Central memory CD8-positive, alpha-beta T cell (primary cell): Measurements from ENCODE around the gene BICDL2.
A peak's percentile ranks its signal among the peaks of the same experiment; 100 is the strongest.

Experiments
- ATAC-seq: fragments of 150-1000 bp; cut with Tn5 transposase; replicated peaks from 2 replicates; pipeline ENCODE4 v1.10.0; 2022; ENCODE audit warnings: mild to moderate bottlenecking, moderate FRiP score, moderate number of reproducible peaks; ENCODE audit not compliant: poor library complexity, severe bottlenecking; ENCODE audit errors: extremely low read depth
- DNase-seq, 2 donors: peaks; one replicate each; pipeline ENCODE4 v3.0.0; 2021; ENCODE audit warnings: low spot score in 2 of 2
- H3K27ac Mint-ChIP-seq: one replicate; pipeline ENCODE4 v1.8.0; 2022; ENCODE audit warnings: low read depth, mild to moderate bottlenecking, moderate library complexity, mixed read lengths
- H3K27me3 Mint-ChIP-seq: one replicate; pipeline ENCODE4 v1.8.0; 2022; ENCODE audit warnings: mixed read lengths
- H3K36me3 Mint-ChIP-seq: one replicate; pipeline ENCODE4 v1.8.0; 2022; ENCODE audit warnings: mild to moderate bottlenecking, moderate library complexity, mixed read lengths; ENCODE audit not compliant: insufficient read depth
- H3K4me1 Mint-ChIP-seq: one replicate; pipeline ENCODE4 v1.8.0; 2022; ENCODE audit warnings: mixed read lengths
- H3K4me3 Mint-ChIP-seq: one replicate; pipeline ENCODE4 v1.8.0; 2022; ENCODE audit warnings: mild to moderate bottlenecking, moderate library complexity, mixed read lengths
- H3K9me3 Mint-ChIP-seq: one replicate; pipeline ENCODE4 v1.8.0; 2022; ENCODE audit warnings: mixed read lengths

The BICDL2 gene

GRCh38 chr16:2987286-2987685, 49.5 kb downstream of the BICDL2 start:
- ATAC-seq (no peak), DNase-seq (no peak)
- no peaks in the 10 kb centered on the region for H3K9me3 Mint-ChIP-seq
- H3K27me3 Mint-ChIP-seq = no peaks in the 10 kb centered on the region
- no peak overlapping the region for H3K27ac Mint-ChIP-seq
- H3K36me3 Mint-ChIP-seq = peaks cover 2% of the 10 kb centered on the region
- no peak overlapping the region for H3K4me3 Mint-ChIP-seq
- H3K4me1 Mint-ChIP-seq = no peaks in the 10 kb centered on the region

GRCh38 chr16:2986623-2987188, 50.0 kb downstream of the BICDL2 start:
- Mint-ChIP-seq H3K27ac (no peak overlapping the region), H3K36me3 (peaks cover 2% of the 10 kb centered on the region), H3K4me3 (no peak overlapping the region), H3K4me1 (peaks cover 3% of the 10 kb centered on the region), H3K27me3 (no peaks in the 10 kb centered on the region), H3K9me3 (no peaks in the 10 kb centered on the region)
- no peak for ATAC-seq
- no peak for DNase-seq

- no peaks in the 10 kb centered on the region for H3K27me3 Mint-ChIP-seq
- H3K9me3 Mint-ChIP-seq = no peaks in the 10 kb centered on the region
- DNase-seq = no peak
- no peak for ATAC-seq
- H3K36me3 Mint-ChIP-seq = peaks cover 8% of the 10 kb centered on the region
- no peak overlapping the region for H3K27ac Mint-ChIP-seq
- H3K4me1 Mint-ChIP-seq = peaks cover 10% of the 10 kb centered on the region
- H3K4me3 Mint-ChIP-seq = no peak overlapping the region
Measured at GRCh38 chr16:2985893-2986355, 50.8 kb downstream of the BICDL2 start.

- Mint-ChIP-seq H3K36me3 (peaks cover 11% of the 10 kb centered on the region), H3K27me3 (no peaks in the 10 kb centered on the region), H3K4me1 (peaks cover 10% of the 10 kb centered on the region), H3K9me3 (no peaks in the 10 kb centered on the region), H3K27ac (no peak overlapping the region), H3K4me3 (no peak overlapping the region)
- no peak for ATAC-seq
- DNase-seq = no peak
Measured at GRCh38 chr16:2985462-2985861, 51.3 kb downstream of the BICDL2 start.

- Mint-ChIP-seq H3K9me3 (no peaks in the 10 kb centered on the region), H3K4me3 (no peak overlapping the region), H3K36me3 (peaks cover 9% of the 10 kb centered on the region), H3K4me1 (peaks cover 10% of the 10 kb centered on the region), H3K27ac (no peak overlapping the region), H3K27me3 (no peaks in the 10 kb centered on the region)
- no peak for DNase-seq
- peak; percentile 34 for ATAC-seq
Measured at GRCh38 chr16:2983706-2984136, 53.0 kb downstream of the BICDL2 start.

- ATAC-seq (no peak), DNase-seq (no peak)
- no peaks in the 10 kb centered on the region for H3K9me3 Mint-ChIP-seq
- no peaks in the 10 kb centered on the region for H3K27me3 Mint-ChIP-seq
- no peak overlapping the region for H3K27ac Mint-ChIP-seq
- H3K4me3 Mint-ChIP-seq = peak overlapping the region; percentile 71
- peaks cover 10% of the 10 kb centered on the region for H3K4me1 Mint-ChIP-seq
- peaks cover 9% of the 10 kb centered on the region for H3K36me3 Mint-ChIP-seq
Measured at GRCh38 chr16:2982402-2982801, 54.3 kb downstream of the BICDL2 start.

GRCh38 chr16:2981899-2982250, 54.9 kb downstream of the BICDL2 start:
- Mint-ChIP-seq H3K27me3 (no peaks in the 10 kb centered on the region), H3K9me3 (no peaks in the 10 kb centered on the region), H3K4me3 (peak overlapping the region; percentile 71), H3K36me3 (peaks cover 9% of the 10 kb centered on the region), H3K4me1 (peaks cover 10% of the 10 kb centered on the region), H3K27ac (peak overlapping the region; percentile 86)
- DNase-seq = no peak
- no peak for ATAC-seq

- ATAC-seq (no peak), DNase-seq (no peak)
- peaks cover 10% of the 10 kb centered on the region for H3K4me1 Mint-ChIP-seq
- H3K27ac Mint-ChIP-seq = peak overlapping the region; percentile 86
- peak overlapping the region; percentile 71 for H3K4me3 Mint-ChIP-seq
- no peaks in the 10 kb centered on the region for H3K9me3 Mint-ChIP-seq
- H3K36me3 Mint-ChIP-seq = peaks cover 9% of the 10 kb centered on the region
- H3K27me3 Mint-ChIP-seq = no peaks in the 10 kb centered on the region
Measured at GRCh38 chr16:2981177-2981898, 55.4 kb downstream of the BICDL2 start.

GRCh38 chr16:2980227-2981176, 56.2 kb downstream of the BICDL2 start, which contains the start of gene PKMYT1:
PKMYT1 (minus strand) TSS chr16:2980446; CDS start chr16:2979657, 789 bp downstream.
- peaks cover 10% of the 10 kb centered on the region for H3K4me1 Mint-ChIP-seq
- peak within 1 kb of the TSS; percentile 86 for H3K27ac Mint-ChIP-seq
- peaks cover 9% of the 10 kb centered on the region for H3K36me3 Mint-ChIP-seq
- no peaks in the 10 kb centered on the region for H3K9me3 Mint-ChIP-seq
- DNase-seq (peak; percentile 93 to 96), ATAC-seq (peak; percentile 91)
- peak within 1 kb of the TSS; percentile 71 for H3K4me3 Mint-ChIP-seq
- H3K27me3 Mint-ChIP-seq = no peaks in the 10 kb centered on the region

GRCh38 chr16:2979669-2980226, 57.0 kb downstream of the BICDL2 start:
- ATAC-seq (no peak), DNase-seq (no peak)
- no peak overlapping the region for H3K27ac Mint-ChIP-seq
- H3K4me1 Mint-ChIP-seq = peaks cover 10% of the 10 kb centered on the region
- peaks cover 9% of the 10 kb centered on the region for H3K36me3 Mint-ChIP-seq
- H3K27me3 Mint-ChIP-seq = no peaks in the 10 kb centered on the region
- H3K4me3 Mint-ChIP-seq = peak overlapping the region; percentile 71
- no peaks in the 10 kb centered on the region for H3K9me3 Mint-ChIP-seq
